A549 treated with AZD9567 at 1 μM for 4 hours (cell line): ENCODE results near the gene OR51A2. TPM values are rescaled to one million over a fixed set of nuclear protein-coding genes. Genes with fewer than 3 reads are reported as not detected.

ENCODE experiments used
- total RNA-seq: library from RNA; stranded (reverse); fragments of 200-300 nt; extraction: Qiagen RNA extraction; gene quantifications from 5 replicates; pipeline ENCODE4 v1.2.3, GENCODE V29; 2022; ENCODE audit not compliant: insufficient read depth

OR51A2 gene, protein sequence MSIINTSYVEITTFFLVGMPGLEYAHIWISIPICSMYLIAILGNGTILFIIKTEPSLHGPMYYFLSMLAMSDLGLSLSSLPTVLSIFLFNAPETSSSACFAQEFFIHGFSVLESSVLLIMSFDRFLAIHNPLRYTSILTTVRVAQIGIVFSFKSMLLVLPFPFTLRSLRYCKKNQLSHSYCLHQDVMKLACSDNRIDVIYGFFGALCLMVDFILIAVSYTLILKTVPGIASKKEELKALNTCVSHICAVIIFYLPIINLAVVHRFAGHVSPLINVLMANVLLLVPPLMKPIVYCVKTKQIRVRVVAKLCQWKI
- not detected in 5 replicates for total RNA-seq

DNA sequence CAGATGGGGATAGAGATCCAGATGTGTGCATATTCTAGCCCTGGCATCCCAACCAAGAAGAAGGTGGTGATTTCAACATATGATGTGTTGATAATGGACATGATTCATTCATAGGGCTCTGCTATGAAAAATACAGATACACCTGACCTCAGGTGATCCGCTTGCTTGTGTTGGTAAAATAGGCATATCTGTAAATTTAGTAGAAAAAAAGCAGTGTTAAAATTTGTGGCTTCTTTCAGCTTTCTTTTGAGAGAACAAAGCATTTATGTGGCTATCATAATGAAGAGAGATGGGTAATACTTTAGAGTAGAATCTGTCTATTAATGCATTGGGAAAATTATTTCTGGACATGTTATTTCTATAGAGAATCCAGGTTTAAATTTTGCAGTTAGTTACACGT lies at the start of gene OR51A2:
OR51A2 (minus strand) TSS at position 101 of the 400 bp plus-strand sequence; CDS start at position 101, 0 bp downstream.

GRCh38 chr11:4994551-4994950 lies 39.0 kb upstream of the OR51A2 start, which contains the start of gene OR51L1:
OR51L1 (plus strand) TSS chr11:4994851; CDS start chr11:4998983, 4,132 bp downstream.

DNA sequence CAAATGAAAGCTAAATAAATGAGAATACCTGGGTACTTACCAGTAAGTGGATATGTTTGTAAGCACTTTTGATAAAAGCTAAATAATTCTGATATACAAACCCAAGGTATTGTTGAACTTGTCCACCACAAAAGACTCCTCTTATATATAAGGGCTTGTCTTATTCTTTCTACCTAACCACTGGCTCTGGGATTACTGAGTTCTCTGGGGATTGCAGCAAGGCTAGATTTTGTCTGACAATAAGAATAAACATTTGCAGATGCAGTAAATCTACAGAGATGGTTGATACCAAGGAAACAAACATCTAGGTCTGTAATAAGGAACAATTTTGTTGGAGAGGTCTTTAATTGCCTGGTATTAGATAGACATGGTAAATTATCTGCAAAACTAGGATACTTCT lies 8.0 kb downstream of the OR51A2 start, which contains the start of gene OR51A4:
OR51A4 (minus strand) TSS at position 101 of the 400 bp plus-strand sequence. CDS start 505 bp downstream, outside the sequence.

GRCh38 chr11:4924239-4924638 lies 31.3 kb downstream of the OR51A2 start, which contains the start of gene OR51G1:
OR51G1 (minus strand) TSS chr11:4924339; CDS start chr11:4924339, 0 bp downstream.

GRCh38 chr11:4919250-4919649 lies 36.3 kb downstream of the OR51A2 start, which contains the start of gene OR51G2:
OR51G2 (minus strand) TSS chr11:4919350; CDS start chr11:4915663, 3,687 bp downstream.

Other genes with a start within 250 kb of the OR51A2 start
- not detected in 5 replicates for gene OR51F1, start 185.8 kb downstream of the OR51A2 start, total RNA-seq
- not detected in 5 replicates for gene OR52R1, start 151.3 kb downstream of the OR51A2 start, total RNA-seq
- not detected in 5 replicates for gene OR51F2, start 134.4 kb downstream of the OR51A2 start, total RNA-seq
- gene OR51S1, start 106.5 kb downstream of the OR51A2 start, total RNA-seq: not detected in 5 replicates
- not detected in 5 replicates for gene OR51T1, start 73.8 kb downstream of the OR51A2 start, total RNA-seq
- not detected in 5 replicates for gene OR51A7, start 51.9 kb downstream of the OR51A2 start, total RNA-seq
- not detected in 5 replicates for gene OR51G2, start 36.4 kb downstream of the OR51A2 start, total RNA-seq
- not detected in 5 replicates for gene OR51G1, start 31.4 kb downstream of the OR51A2 start, total RNA-seq
- not detected in 5 replicates for gene OR51A4, start 8.1 kb downstream of the OR51A2 start, total RNA-seq
- gene OR51L1, start 39.1 kb upstream of the OR51A2 start, total RNA-seq: not detected in 5 replicates
- not detected in 5 replicates for gene OR52J3, start 90.8 kb upstream of the OR51A2 start, total RNA-seq
- not detected in 5 replicates for gene OR52E2, start 103.9 kb upstream of the OR51A2 start, total RNA-seq
- not detected in 5 replicates for gene OR52E1, start 113.9 kb upstream of the OR51A2 start, total RNA-seq
- not detected in 5 replicates for gene OR52A5, start 182.6 kb upstream of the OR51A2 start, total RNA-seq
- gene OR52A1, start 199.0 kb upstream of the OR51A2 start, total RNA-seq: not detected in 5 replicates
- not detected in 5 replicates for gene OR51V1, start 245.0 kb upstream of the OR51A2 start, total RNA-seq